Stomach (tissue), 9 donors: ENCODE data around the gene CYTIP. TPM values are rescaled to one million over a fixed set of nuclear protein-coding genes. Genes with fewer than 3 reads are reported as not detected.
A peak's percentile ranks its signal among the peaks of the same experiment; 100 is the strongest.
"Not testable (repeated sequence)": the region's sequence is repeated elsewhere in the genome, so short reads cannot be mapped to it uniquely, and the experiment has no call there.

Source experiments
- DNase-seq, 2 donors: peaks; one replicate each; pipeline versions ENCODE4 v3.0.0 to v3.0.0-alpha.2; 2013 to 2019
- H3K27ac ChIP-seq, 5 donors: fragments of 200-600 bp in 4 of 5; sonication (generic) in 4 of 5; one replicate each; pipeline ENCODE4 v1.5.1; 2013 to 2019; ENCODE audit warnings: mild to moderate bottlenecking in 1 of 5, moderate library complexity in 1 of 5
- H3K27me3 ChIP-seq, 3 donors: fragments of 200-600 bp; sonication (generic); one replicate each; pipeline ENCODE4 v1.5.1; 2017 to 2019; ENCODE audit warnings: mixed run types in 1 of 3
- H3K36me3 ChIP-seq, 4 donors: fragments of 200-600 bp; sonication (generic); 1 replicate in 3 of 4; 2 replicates in 1 of 4; pipeline ENCODE4 v1.5.1; 2016 to 2019
- H3K4me1 ChIP-seq, 4 donors: fragments of 200-600 bp; sonication (generic); one replicate each; pipeline ENCODE4 v1.5.1; 2016 to 2019
- H3K4me3 ChIP-seq, 4 donors: fragments of 200-600 bp; sonication (generic) in 3 of 4; one replicate each; pipeline ENCODE4 v1.5.1; 2016 to 2019; ENCODE audit warnings: mild to moderate bottlenecking in 1 of 4
- H3K9me3 ChIP-seq, 4 donors: fragments of 200-600 bp; sonication (generic); one replicate each; pipeline ENCODE4 v1.5.1; 2016 to 2019
- CTCF ChIP-seq, 7 experiments: fragments of 450-650 bp in 4 of 7; fragments of 200-600 bp in 3 of 7; sonication (generic) in 3 of 7; IDR thresholded peaks; one replicate each; pipeline ENCODE4 v1.5.1; 2016 to 2019; ENCODE audit warnings: antibody characterized with exemption in 7 of 7, control low read depth in 2 of 7, mild to moderate bottlenecking in 1 of 7
- EP300 ChIP-seq: sonication (generic); formaldehyde crosslinking; IDR thresholded peaks from one replicate; pipeline ENCODE4 v1.6.1; 2017; ENCODE audit warnings: antibody characterized with exemption
- POLR2A ChIP-seq, 4 donors: fragments of 450-650 bp; IDR thresholded peaks; one replicate each; pipeline ENCODE4 v1.6.1; 2016; ENCODE audit warnings: antibody characterized with exemption in 4 of 4, control low read depth in 2 of 4, mild to moderate bottlenecking in 1 of 4, moderate library complexity in 1 of 4
- POLR2AphosphoS5 ChIP-seq, 3 donors: sonication (generic); formaldehyde crosslinking; IDR thresholded peaks; one replicate each; pipeline ENCODE4 v1.6.1; 2016; ENCODE audit warnings: antibody characterized with exemption in 3 of 3
- WGBS, 5 donors: extraction: QIAGEN DNeasy Blood & Tissue Kit in 3 of 5; methylation state at CpG; one replicate each; pipeline versions ENCODE4 v1.1.5 to v1.1.7; 2013 to 2018; 5-methylcytosine and 5-hydroxymethylcytosine counted together
- intact Hi-C: fragments of 100-400 bp; cut with DNase I; formaldehyde crosslinking; loops from one replicate; pipeline ENCODE4 v1.15.1; 2023; ENCODE audit warnings: low total_unique reads
- polyA plus RNA-seq, 3 donors: library from polyadenylated mRNA; stranded (reverse); fragments of 200-250 nt; gene quantifications; one replicate each; pipeline ENCODE4 v1.2.3, GENCODE V29; 2013
- total RNA-seq, 5 donors: library from RNA; depleted of rRNA; stranded (reverse); fragments of >200 nt; gene quantifications; one replicate each; pipeline versions ENCODE4 v1.1.0 to v1.2.3, GENCODE V29; 2014 to 2016
- donor health status: healthy with polysubstance abuse.
- donor health status: Bipolar disorder and iron deficiency.
- donor health status: healthy.

The CYTIP gene
- total and polyA plus RNA-seq, 8 donors = 5.3 to 30.7 (median 17.4) TPM; not detected in 1

- peak in 1 of 2 donors; percentile 68 for DNase-seq
- Histone ChIP-seq H3K27me3 (no peaks in the 10 kb centered on the region), H3K36me3 (no peaks in the 10 kb centered on the region), H3K9me3 (no peaks in the 10 kb centered on the region), H3K4me1 (no peaks in the 10 kb centered on the region), H3K27ac (peak overlapping the region in 2 of 5 donors; percentile 44 to 58), H3K4me3 (no peak overlapping the region)
- WGBS, 5 donors = 70 to 92% (median 77%) methylated on average over 2 of the region's 2 CpGs
- TF ChIP-seq POLR2AphosphoS5 (IDR thresholded peaks at IDR 0.05) (peak in 1 of 3 donors; percentile 23), CTCF (IDR thresholded peaks at IDR 0.05) (no peak), POLR2A (IDR thresholded peaks at IDR 0.05) (no peak), EP300 (no peak)
- intact Hi-C loops = no loop called here
These were observed 39.5 kb downstream of the CYTIP start for GRCh38 chr2:157404363-157404762.

GRCh38 chr2:157402801-157403485 lies 40.9 kb downstream of the CYTIP start:
- DNase-seq, H3K9me3 ChIP-seq, H3K4me1 ChIP-seq, H3K27ac ChIP-seq, H3K36me3 ChIP-seq, H3K27me3 ChIP-seq, intact Hi-C loops, H3K4me3 ChIP-seq: not testable (repeated sequence)
- WGBS, 5 donors = 81 to 89% (median 85%) methylated on average over 15 of the region's 15 CpGs

GRCh38 chr2:157395811-157396210 lies 48.1 kb downstream of the CYTIP start:
- Histone ChIP-seq H3K9me3 (no peaks in the 10 kb centered on the region), H3K4me1 (peaks cover 0 to 8% (median 3%) of the 10 kb centered on the region in 4 donors), H3K4me3 (no peak overlapping the region), H3K27ac (peak overlapping the region in 4 of 5 donors; percentile 15 to 82 (median 52)), H3K27me3 (no peaks in the 10 kb centered on the region), H3K36me3 (no peaks in the 10 kb centered on the region)
- intact Hi-C loops = no loop called here
- 27 to 46% (median 35%) methylated on average over 3 of the region's 3 CpGs for WGBS, 5 donors
- peak in 1 of 2 donors; percentile 87 for DNase-seq
- TF ChIP-seq POLR2AphosphoS5 (IDR thresholded peaks at IDR 0.05) = peak in 2 of 3 donors; percentile 14 to 32
- TF ChIP-seq POLR2A (IDR thresholded peaks at IDR 0.05) = no peak

- no peaks in the 10 kb centered on the region for H3K27me3 ChIP-seq
- peak overlapping the region in 3 of 5 donors; percentile 30 to 52 (median 51) for H3K27ac ChIP-seq
- peak in 1 of 2 donors; percentile 24 for DNase-seq
- TF ChIP-seq POLR2A (IDR thresholded peaks at IDR 0.05) (no peak), POLR2AphosphoS5 (IDR thresholded peaks at IDR 0.05) (no peak), CTCF (IDR thresholded peaks at IDR 0.05) (no peak), EP300 (no peak)
- H3K9me3 ChIP-seq = no peaks in the 10 kb centered on the region
- peaks cover 0 to 8% (median 3%) of the 10 kb centered on the region in 4 donors for H3K4me1 ChIP-seq
- no peaks in the 10 kb centered on the region for H3K36me3 ChIP-seq
- intact Hi-C loops = no loop called here
- 74 to 85% (median 76%) methylated on average over 1 of the region's 1 CpG for WGBS, 5 donors
- H3K4me3 ChIP-seq = no peak overlapping the region
These were observed 49.0 kb downstream of the CYTIP start for GRCh38 chr2:157394928-157395327.

GRCh38 chr2:157393348-157393747 lies 50.5 kb downstream of the CYTIP start:
- intact Hi-C loops = no loop called here
- 83 to 94% (median 92%) methylated on average over 3 of the region's 3 CpGs for WGBS, 5 donors
- Histone ChIP-seq H3K9me3 (peaks cover 0 to 4% (median 0%) of the 10 kb centered on the region in 4 donors), H3K27ac (no peak overlapping the region), H3K36me3 (no peaks in the 10 kb centered on the region), H3K4me1 (peaks cover 0 to 8% (median 3%) of the 10 kb centered on the region in 4 donors), H3K4me3 (no peak overlapping the region), H3K27me3 (no peaks in the 10 kb centered on the region)
- TF ChIP-seq EP300 (no peak), POLR2AphosphoS5 (IDR thresholded peaks at IDR 0.05) (no peak), POLR2A (IDR thresholded peaks at IDR 0.05) (no peak), CTCF (IDR thresholded peaks at IDR 0.05) (no peak)
- no peak for DNase-seq
